ENCODE measurements around the gene ZBTB7B.

Gene ZBTB7B

DNA sequence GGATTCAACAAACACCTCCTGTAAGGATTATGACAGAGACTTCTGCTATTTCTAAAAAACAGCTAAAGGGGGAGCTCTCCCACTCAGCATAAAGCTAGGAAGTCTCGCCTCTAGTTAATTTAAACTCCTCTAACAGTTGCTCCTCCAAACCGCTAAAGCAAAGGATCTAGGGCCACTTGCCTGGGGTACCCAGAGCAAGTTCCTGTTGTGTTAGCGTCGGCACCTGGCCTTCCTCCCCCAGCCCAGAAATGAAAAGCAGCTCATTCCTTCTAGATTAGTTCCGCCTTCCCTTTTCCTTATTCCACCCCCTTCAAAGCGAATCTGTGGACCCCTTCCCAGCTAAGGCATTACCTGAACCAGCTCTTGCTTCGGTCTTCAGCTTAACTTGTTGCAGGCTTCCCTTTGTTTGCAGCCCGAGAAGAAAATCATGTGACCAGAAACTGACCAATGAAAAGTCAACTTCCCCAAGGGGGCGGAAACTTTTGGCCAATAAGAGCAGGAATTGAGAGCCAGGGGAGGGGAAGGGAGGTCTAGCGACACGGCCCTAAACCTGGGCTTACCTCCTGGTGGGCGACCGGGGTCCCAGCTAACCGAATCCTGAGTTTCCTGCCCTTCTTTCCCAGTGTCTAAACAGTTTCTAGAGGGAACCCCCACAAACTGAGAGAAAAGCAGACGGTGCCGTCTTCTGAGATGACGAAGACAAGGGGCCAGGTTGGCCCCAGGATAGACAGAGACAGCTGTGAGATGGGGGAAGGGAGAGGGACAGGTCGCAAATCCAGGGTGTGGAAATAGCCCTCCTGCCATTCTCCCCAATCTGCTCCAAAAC lies 46.7 kb upstream of the ZBTB7B start, which contains the start of gene PBXIP1 (continued):
- TF ChIP-seq GLIS2 (tag by site-specific recombination; IDR thresholded peaks at IDR 0.05) = peak; percentile 75
- TF ChIP-seq ZSCAN16 (tag by site-specific recombination; IDR thresholded peaks at IDR 0.05) = no peak
- no peak for TF ChIP-seq ZNF544 (tag by site-specific recombination; IDR thresholded peaks at IDR 0.05)
- TF ChIP-seq SP2 (tag by site-specific recombination; IDR thresholded peaks at IDR 0.05) = peak; percentile 91
- TF ChIP-seq YY2 (tag by site-specific recombination; IDR thresholded peaks at IDR 0.05) = no peak
- TF ChIP-seq, protein P1, sequence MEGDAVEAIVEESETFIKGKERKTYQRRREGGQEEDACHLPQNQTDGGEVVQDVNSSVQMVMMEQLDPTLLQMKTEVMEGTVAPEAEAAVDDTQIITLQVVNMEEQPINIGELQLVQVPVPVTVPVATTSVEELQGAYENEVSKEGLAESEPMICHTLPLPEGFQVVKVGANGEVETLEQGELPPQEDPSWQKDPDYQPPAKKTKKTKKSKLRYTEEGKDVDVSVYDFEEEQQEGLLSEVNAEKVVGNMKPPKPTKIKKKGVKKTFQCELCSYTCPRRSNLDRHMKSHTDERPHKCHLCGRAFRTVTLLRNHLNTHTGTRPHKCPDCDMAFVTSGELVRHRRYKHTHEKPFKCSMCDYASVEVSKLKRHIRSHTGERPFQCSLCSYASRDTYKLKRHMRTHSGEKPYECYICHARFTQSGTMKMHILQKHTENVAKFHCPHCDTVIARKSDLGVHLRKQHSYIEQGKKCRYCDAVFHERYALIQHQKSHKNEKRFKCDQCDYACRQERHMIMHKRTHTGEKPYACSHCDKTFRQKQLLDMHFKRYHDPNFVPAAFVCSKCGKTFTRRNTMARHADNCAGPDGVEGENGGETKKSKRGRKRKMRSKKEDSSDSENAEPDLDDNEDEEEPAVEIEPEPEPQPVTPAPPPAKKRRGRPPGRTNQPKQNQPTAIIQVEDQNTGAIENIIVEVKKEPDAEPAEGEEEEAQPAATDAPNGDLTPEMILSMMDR (tag by site-specific recombination; IDR thresholded peaks at IDR 0.05) = peak; percentile 20; the same call in 1 of the 2 replicates
- TF ChIP-seq, protein P2, sequence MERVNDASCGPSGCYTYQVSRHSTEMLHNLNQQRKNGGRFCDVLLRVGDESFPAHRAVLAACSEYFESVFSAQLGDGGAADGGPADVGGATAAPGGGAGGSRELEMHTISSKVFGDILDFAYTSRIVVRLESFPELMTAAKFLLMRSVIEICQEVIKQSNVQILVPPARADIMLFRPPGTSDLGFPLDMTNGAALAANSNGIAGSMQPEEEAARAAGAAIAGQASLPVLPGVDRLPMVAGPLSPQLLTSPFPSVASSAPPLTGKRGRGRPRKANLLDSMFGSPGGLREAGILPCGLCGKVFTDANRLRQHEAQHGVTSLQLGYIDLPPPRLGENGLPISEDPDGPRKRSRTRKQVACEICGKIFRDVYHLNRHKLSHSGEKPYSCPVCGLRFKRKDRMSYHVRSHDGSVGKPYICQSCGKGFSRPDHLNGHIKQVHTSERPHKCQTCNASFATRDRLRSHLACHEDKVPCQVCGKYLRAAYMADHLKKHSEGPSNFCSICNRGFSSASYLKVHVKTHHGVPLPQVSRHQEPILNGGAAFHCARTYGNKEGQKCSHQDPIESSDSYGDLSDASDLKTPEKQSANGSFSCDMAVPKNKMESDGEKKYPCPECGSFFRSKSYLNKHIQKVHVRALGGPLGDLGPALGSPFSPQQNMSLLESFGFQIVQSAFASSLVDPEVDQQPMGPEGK (tag by site-specific recombination; IDR thresholded peaks at IDR 0.05) = peak; percentile 48; the same call in 1 of the 2 replicates
- TF ChIP-seq ZNF155 (tag by site-specific recombination; IDR thresholded peaks at IDR 0.05) = no peak
- TF ChIP-seq ZNF664 (tag by site-specific recombination; IDR thresholded peaks at IDR 0.05) = peak; percentile 98
- TF ChIP-seq, protein P3, sequence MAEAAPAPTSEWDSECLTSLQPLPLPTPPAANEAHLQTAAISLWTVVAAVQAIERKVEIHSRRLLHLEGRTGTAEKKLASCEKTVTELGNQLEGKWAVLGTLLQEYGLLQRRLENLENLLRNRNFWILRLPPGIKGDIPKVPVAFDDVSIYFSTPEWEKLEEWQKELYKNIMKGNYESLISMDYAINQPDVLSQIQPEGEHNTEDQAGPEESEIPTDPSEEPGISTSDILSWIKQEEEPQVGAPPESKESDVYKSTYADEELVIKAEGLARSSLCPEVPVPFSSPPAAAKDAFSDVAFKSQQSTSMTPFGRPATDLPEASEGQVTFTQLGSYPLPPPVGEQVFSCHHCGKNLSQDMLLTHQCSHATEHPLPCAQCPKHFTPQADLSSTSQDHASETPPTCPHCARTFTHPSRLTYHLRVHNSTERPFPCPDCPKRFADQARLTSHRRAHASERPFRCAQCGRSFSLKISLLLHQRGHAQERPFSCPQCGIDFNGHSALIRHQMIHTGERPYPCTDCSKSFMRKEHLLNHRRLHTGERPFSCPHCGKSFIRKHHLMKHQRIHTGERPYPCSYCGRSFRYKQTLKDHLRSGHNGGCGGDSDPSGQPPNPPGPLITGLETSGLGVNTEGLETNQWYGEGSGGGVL (tag by site-specific recombination; IDR thresholded peaks at IDR 0.05) = no peak; the same call in 1 of the 2 replicates
- TF ChIP-seq ZNF510 (tag by site-specific recombination; IDR thresholded peaks at IDR 0.05; ENCODE audit: insufficient replicate concordance) = no peak
- 0 out of 2 replicates have a peak, but pooled peaks have one; percentile 23 for TF ChIP-seq WT1 (tag by site-specific recombination; IDR thresholded peaks at IDR 0.05)
- TF ChIP-seq ZBTB7A (tag by site-specific recombination; IDR thresholded peaks at IDR 0.05; ENCODE audit: low read depth) = no peak
- TF ChIP-seq ZXDB (tag by site-specific recombination; IDR thresholded peaks at IDR 0.05) = 0 out of 2 replicates have a peak, but pooled peaks have one; percentile 29
- peak; percentile 13; the same call in 1 of the 2 replicates for TF ChIP-seq ZBTB8A (tag by site-specific recombination; IDR thresholded peaks at IDR 0.05)
- TF ChIP-seq ZBTB17 (tag by site-specific recombination; IDR thresholded peaks at IDR 0.05) = peak; percentile 92; the same call in 1 of the 2 replicates
- peak; percentile 12; the same call in 1 of the 2 replicates for TF ChIP-seq ZNF654 (tag by site-specific recombination; IDR thresholded peaks at IDR 0.05; ENCODE audit: low read depth)
- TF ChIP-seq, protein P4, sequence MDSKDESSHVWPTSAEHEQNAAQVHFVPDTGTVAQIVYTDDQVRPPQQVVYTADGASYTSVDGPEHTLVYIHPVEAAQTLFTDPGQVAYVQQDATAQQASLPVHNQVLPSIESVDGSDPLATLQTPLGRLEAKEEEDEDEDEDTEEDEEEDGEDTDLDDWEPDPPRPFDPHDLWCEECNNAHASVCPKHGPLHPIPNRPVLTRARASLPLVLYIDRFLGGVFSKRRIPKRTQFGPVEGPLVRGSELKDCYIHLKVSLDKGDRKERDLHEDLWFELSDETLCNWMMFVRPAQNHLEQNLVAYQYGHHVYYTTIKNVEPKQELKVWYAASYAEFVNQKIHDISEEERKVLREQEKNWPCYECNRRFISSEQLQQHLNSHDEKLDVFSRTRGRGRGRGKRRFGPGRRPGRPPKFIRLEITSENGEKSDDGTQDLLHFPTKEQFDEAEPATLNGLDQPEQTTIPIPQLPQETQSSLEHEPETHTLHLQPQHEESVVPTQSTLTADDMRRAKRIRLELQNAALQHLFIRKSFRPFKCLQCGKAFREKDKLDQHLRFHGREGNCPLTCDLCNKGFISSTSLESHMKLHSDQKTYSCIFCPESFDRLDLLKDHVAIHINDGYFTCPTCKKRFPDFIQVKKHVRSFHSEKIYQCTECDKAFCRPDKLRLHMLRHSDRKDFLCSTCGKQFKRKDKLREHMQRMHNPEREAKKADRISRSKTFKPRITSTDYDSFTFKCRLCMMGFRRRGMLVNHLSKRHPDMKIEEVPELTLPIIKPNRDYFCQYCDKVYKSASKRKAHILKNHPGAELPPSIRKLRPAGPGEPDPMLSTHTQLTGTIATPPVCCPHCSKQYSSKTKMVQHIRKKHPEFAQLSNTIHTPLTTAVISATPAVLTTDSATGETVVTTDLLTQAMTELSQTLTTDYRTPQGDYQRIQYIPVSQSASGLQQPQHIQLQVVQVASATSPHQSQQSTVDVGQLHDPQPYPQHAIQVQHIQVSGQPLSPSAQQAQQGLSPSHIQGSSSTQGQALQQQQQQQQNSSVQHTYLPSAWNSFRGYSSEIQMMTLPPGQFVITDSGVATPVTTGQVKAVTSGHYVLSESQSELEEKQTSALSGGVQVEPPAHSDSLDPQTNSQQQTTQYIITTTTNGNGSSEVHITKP (tag by site-specific recombination; IDR thresholded peaks at IDR 0.05) = peak; percentile 76
- TF ChIP-seq SCRT1 (tag by site-specific recombination; IDR thresholded peaks at IDR 0.05; ENCODE audit: borderline replicate concordance) = peak; percentile 99
- TF ChIP-seq ZNF571 (tag by site-specific recombination; IDR thresholded peaks at IDR 0.05) = no peak

Data from HEK293 (cell line).